Measurements from ENCODE around the gene SYP.
A peak's percentile ranks its signal among the peaks of the same experiment; 100 is the strongest.

The SYP gene

DNA sequence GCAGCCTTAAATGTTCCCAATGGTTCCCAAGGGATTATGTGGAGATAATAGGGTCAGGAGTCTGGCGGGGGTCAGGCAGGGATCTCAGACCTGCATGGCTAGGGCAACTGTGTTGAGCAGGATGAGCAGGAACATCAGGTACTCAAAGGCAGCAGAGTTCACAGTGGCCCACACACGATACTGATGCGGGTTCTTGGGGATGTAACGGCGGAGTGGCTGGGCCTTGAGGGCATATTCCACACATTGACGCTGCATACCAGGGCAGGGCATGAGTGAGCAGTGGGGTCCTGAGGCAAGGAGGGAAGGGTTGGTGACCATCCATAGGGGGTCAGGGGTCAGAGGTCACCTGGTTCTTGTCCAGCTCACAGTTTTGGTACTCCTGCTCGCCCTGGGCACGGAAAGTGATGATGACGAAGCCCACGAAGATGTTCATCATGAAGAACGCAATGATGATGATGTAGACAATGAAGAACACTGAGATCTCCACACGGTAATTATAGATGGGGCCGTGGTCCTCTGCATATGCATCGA lies 15.1 kb upstream of the SYP start:
- DNase-seq, result no peak

GRCh38 chrX:49214416-49214815 lies 14.4 kb upstream of the SYP start:
- no peak for DNase-seq

- DNase-seq, result no peak
Observed at GRCh38 chrX:49212861-49213260, 12.9 kb upstream of the SYP start.

DNA sequence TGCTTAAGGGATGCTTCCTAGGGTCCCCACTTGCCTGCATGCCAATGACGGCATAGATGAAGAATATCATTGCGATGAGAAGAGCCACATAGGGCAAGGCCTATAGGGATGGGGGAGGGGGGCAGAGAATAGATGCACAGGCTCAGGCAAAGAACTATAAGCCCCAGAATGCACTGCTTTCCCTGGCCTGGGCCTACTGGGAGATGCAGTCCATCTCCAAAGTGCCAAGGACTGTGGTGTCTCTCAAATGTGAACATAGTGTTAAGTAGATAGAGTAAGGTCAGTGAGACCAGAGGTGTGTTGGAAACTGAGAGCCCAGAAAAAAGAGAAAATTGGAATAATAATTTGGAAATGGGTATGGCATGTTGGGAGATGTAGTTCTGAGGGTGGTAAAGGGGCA lies 12.2 kb upstream of the SYP start:
- DNase-seq, result no peak

- DNase-seq, result no peak
Observed at GRCh38 chrX:49211074-49211473, 11.1 kb upstream of the SYP start.

DNA sequence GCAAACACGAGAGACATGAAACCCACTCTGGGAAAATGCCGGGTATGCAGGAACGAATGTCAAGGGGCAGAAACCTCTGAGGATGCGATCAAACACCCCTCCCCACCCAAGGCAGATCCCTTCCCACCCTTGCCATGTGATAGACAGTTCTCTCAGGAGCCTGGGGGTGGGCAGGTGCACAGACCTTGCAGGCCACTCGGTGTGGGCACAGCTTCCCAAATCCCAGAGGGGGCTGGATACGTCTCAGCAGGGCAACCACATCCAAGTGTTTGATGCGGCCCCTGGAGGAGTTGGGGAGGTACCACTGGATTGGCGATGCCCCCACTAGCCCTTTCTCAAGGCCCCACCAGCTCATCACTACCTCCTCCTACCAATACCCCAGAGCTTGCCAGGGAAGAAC lies 10.4 kb upstream of the SYP start:
- DNase-seq, result no peak

GRCh38 chrX:49209434-49210251 lies 9.7 kb upstream of the SYP start:
- no peak for DNase-seq

DNA sequence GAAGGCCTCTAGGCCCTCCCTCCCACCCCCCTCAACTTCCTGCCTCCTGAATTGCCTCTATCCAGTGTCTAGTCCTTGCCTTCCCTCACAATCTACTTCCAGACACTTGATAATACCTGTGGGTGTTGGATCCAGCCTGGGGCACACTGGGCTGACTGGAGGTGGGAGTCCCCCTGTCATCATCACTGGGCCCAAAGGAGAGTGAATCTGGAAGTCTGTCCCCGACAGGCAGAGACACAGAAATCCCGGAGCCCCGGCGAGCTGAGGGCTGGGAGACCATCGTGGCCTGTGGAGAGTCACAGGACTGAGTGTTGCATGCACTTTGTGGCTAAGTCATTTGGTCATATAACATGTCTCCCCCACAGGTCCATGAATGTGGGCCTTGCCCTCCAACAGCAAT lies 8.4 kb upstream of the SYP start:
- DNase-seq, result no peak

DNA sequence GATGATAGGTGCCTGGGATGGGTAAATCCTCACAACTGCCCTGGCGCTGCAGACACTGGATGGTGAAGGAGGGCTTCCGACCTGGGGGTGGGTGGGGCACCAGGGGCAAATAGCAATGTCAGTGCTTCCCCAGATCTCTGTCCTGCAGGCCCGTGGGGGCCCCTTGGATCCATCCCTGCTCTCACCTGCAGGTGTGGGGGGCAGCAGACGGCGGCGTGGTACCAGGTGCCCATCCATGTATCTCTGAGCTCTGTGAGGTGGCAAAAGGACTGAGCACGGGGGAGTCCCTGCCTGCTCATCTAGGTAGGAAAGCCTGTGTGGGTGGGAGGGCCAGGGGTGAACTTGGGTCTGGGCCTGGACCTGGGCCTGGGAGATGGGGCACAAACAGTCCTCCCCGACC lies 6.5 kb upstream of the SYP start:
- DNase-seq, result no peak

DNA sequence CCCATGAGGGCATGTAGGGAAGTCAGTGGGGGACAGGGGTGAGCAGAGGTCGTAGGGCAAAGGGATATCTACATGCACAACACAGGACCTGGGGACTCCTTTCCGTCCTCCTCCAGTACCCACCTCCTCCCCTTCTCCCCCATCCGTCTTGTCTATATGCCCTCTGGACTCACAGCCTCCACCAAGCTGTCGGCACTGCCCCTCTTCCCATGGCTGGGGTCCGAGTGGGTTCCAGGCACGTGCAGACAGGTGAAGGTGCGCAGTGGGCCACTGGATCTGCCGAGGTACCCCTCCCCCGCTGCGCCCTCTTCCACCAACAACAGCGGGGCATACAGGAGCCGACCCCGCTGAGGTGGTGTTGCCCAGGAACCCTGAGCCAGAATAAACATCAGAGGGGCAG lies 5.5 kb upstream of the SYP start:
- DNase-seq, result no peak

DNA sequence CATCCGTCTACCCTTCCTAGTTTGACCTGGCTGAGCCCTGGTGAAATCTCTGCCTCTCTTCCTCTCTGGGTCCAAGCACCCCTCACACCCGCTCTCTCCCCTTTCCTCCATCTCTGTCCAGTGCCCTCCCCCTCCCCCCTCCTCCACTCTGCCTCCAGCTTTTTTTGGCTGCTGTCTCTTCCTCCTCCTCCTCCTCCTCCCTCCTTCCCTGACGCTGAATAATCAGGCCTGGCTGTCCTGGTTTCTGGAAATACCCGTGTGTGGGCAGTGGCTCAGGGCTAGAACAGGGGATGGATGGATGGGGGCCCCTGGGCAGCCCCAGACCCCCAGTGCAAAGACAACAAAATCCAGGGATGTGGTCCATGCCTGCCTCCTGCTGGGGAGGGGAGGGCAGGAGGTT lies 4.7 kb upstream of the SYP start:
- DNase-seq, result no peak

GRCh38 chrX:49204017-49204416 lies 4.0 kb upstream of the SYP start:
- DNase-seq, result no peak

- DNase-seq, result no peak
Observed at GRCh38 chrX:49203536-49203935, 3.5 kb upstream of the SYP start.

DNA sequence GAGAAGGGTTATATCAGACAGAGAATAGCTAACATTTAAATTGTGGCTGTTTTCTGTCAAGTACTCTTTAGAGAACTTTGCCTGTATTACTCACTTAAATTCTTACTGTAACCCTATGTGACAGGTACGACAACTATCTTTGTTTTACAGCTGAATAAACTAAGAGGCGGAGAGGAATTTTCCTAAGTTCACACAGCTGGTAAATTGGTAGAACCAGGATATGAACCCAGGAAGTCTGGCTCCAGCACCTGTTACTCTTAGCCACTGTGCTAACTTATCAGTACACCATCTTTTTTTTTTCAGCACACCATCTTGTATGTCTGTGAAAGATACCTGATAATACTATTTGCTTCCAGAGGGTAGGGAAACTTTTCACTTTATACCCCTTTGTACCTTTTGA lies 2.0 kb upstream of the SYP start:
- no peak for DNase-seq

DNA sequence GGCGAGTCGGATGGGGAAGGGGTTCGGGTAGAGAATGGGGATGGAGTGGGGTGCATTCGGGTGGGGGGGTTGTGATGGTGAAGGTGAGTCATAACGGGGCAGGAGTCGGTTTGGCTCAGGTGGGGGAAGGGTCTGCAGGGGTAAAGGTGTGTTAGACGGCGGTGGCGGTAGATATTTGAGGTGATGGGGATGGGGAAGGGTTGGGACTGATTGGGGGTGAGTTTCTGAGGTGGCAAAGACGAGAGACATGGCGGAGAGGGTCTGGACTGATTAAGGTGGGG lies 738 bp downstream of the SYP start:
- DNase-seq, result no peak

DNA sequence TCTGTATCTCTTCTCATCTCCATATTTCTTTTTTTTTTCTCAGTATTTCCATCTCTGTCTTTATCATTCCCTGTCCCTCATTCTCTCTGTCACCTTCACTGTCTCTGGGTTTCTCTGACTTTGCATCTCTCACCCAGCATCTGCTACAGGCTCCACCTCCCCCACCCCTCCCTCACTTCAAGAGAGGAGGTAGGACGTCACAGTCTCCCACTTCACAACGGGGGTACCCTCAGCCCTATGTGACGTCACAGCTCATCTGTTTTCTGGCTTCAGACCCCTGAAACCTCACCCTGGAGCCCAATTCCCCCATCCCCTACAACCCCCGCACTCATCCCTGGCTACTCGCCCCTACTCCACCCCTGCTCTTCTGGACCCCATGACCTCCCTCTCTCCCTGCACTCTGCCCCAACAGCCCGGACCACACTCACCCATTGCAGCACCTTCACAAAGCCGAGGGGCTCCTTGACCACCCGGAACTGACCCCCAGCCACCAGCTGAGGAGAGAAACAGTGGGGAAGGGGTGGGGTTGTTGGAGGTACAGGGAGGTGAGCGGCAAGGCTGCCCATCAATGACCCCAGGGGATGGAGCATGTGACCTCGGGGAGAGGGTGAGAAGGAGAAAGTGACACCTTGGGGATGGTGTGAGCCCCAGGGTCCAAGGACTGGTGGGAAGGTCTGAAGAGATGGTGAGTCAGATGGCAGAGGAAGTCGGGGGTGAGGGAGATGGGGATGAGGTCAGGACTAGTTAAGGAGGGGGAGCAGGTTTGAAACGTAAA lies 1.3 kb downstream of the SYP start:
- no peak for DNase-seq

GRCh38 chrX:49197543-49198087 lies 2.4 kb downstream of the SYP start:
- DNase-seq, result no peak

DNA sequence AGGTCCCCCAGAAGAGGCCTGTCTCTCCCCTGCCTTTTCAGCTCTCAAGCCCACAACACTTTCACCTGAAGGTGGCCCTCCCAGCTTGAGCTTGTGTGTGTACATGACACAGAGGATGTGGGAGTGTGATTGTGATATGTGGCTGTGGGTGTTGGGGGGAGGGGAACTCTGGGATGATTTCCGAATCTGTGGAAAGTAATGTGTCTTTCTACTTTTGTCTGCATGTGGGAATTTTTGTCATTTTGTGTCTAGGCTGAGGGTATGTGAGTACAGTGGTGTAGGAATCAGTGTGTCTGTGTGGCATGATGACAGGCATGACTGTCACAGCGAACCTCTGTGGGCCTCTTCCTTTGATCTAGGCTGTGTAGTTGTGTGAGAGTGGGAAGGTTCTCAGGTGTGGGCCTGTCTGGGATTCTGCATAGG lies 6.4 kb downstream of the SYP start:
- DNase-seq, result no peak

DNA sequence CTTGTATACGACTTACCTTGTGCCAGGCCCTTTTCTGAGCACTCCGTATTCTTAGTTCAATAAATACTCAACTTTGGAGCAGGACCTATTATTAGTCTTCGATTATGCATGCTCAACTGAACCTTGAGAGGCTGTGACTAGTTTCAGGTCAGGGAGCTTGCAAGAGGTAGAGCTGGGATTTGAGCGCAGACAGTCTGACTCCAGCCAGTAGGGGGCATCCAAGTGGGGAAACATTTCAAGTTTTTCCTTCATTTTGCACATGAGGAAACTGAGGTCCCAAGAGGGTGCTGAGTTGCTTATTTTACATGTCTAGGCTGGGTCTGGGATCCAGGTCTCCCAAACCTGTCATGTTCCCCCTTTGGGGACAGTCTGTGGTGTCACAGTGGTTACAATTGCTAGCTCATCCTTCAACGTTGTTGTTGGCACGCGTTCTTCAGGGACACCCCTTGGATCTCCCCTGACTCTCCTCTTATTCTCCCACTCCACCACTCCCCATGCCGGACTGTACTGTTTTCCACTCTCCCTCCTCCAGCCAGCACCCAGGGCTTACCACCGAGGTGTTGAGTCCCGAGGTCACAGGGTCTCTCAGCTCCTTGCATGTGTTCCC lies 7.2 kb downstream of the SYP start:
- peak; percentile 60 for DNase-seq

GRCh38 chrX:49191574-49192011 lies 8.4 kb downstream of the SYP start:
- DNase-seq, result peak; percentile 38

DNA sequence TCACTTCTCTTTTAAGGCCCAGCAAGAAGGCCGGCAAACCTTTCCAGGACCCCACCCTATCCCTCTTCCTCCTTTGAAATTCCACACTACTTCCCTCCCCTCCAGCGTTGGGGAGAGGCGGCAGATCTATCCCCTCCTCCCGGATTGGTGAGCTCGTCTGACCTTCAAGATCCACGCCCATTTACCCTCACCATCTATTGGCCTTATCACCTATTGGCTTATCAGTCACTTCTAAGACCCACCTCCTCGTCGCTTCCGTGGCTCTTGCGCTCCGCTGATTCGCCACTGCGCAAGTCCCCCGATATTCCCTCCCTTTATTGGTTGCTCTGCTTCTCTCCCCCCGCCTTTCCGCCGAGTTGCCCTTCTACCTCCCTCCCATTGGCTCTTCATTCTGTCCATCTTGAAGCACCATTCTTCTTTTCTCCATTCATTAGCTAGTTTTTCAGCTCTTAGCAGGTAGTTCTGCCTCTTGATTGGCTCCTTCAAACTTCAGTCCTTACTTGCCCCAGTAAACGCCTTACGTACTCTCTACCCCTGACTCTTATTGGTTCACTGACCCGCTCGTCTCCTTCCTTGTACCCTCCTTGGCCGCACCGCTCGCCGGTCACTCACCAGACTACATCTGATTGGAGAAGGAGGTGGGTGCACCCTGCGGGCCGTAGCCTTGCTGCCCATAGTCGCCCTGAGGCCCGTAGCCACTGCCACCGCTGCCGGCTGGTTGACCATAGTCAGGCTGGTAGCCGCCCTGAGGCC lies 9.0 kb downstream of the SYP start:
- peak; percentile 95 for DNase-seq

- DNase-seq, result no peak
Observed at GRCh38 chrX:49189606-49190005, 10.4 kb downstream of the SYP start.
